Measurements from ENCODE around the gene KDF1. TPM values are rescaled to one million over a fixed set of nuclear protein-coding genes. Genes with fewer than 3 reads are reported as not detected.

Gene KDF1, protein sequence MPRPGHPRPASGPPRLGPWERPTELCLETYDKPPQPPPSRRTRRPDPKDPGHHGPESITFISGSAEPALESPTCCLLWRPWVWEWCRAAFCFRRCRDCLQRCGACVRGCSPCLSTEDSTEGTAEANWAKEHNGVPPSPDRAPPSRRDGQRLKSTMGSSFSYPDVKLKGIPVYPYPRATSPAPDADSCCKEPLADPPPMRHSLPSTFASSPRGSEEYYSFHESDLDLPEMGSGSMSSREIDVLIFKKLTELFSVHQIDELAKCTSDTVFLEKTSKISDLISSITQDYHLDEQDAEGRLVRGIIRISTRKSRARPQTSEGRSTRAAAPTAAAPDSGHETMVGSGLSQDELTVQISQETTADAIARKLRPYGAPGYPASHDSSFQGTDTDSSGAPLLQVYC
- polyA plus RNA-seq (2012; ENCODE audit: low read depth, missing spikeins), result 0.15 TPM

GRCh38 chr1:26959722-26960624, at the start of gene KDF1:
TSS of gene KDF1 (minus strand) at chr1:26960468. CDS start at chr1:26952380, 8,088 bp downstream.
- FAIRE-seq, result no peak
- TF ChIP-seq POLR2AphosphoS5 (IDR thresholded peaks at IDR 0.05; ENCODE audit: low read depth, low read length), result no peak
- TF ChIP-seq TAF1 (IDR thresholded peaks at IDR 0.05; ENCODE audit: low read depth, low read length), result no peak
- no peak for TF ChIP-seq PAX5 (IDR thresholded peaks at IDR 0.05; ENCODE audit: insufficient read depth, low read length, severe bottlenecking)
- no peak for TF ChIP-seq POU2F2 (IDR thresholded peaks at IDR 0.05; ENCODE audit: low read depth, low read length)
- no peak for TF ChIP-seq POLR2A (IDR thresholded peaks at IDR 0.05; ENCODE audit: low read depth, low read length)
- no peak for TF ChIP-seq SPI1 (IDR thresholded peaks at IDR 0.05; ENCODE audit: low read depth, low read length)
- no peak for DNase-seq (ENCODE audit: insufficient read length, low spot score)

DNA sequence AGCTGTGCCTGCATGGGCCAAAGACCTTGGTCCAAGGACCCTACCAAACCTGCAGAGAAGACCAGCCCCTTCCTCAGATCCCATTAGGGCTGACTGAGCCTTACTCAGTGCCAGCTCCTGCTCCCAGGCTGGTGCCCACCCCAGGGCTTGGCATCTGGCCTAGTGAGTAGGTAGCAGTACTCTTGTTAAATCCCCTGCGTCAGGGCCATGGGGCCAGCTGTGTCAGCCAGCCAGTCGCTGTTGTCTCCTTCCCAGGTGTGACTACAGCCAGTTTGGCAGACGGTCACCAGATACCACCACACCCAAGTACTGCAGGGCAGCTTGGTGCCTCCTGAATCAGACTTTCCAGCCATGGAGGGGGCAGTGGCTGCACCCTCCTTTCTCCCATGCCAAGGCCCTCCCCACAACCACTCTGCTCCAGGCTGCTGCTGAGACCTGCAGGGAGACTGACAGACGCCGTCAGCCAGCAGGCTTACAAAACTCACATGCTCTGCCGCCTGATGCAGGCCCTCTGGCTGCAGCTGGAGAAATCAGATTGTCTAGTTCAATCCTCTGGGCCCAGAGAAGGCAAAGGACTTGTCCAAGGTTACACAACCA, 49.4 kb upstream of the KDF1 start:
- TF ChIP-seq TAF1 (IDR thresholded peaks at IDR 0.05; ENCODE audit: low read depth, low read length) (no peak), POLR2AphosphoS5 (IDR thresholded peaks at IDR 0.05; ENCODE audit: low read depth, low read length) (no peak), SPI1 (IDR thresholded peaks at IDR 0.05; ENCODE audit: low read depth, low read length) (no peak), POLR2A (IDR thresholded peaks at IDR 0.05; ENCODE audit: low read depth, low read length) (no peak), POU2F2 (IDR thresholded peaks at IDR 0.05; ENCODE audit: low read depth, low read length) (no peak), PAX5 (IDR thresholded peaks at IDR 0.05; ENCODE audit: insufficient read depth, low read length, severe bottlenecking) (no peak)
- DNase-seq (ENCODE audit: insufficient read length, low spot score), result no peak
- FAIRE-seq, result no peak

- DNase-seq (ENCODE audit: insufficient read length, low spot score) (no peak), FAIRE-seq (no peak)
- TF ChIP-seq SPI1 (IDR thresholded peaks at IDR 0.05; ENCODE audit: low read depth, low read length), result no peak
- TF ChIP-seq PAX5 (IDR thresholded peaks at IDR 0.05; ENCODE audit: insufficient read depth, low read length, severe bottlenecking), result no peak
- TF ChIP-seq TAF1 (IDR thresholded peaks at IDR 0.05; ENCODE audit: low read depth, low read length), result no peak
- no peak for TF ChIP-seq POLR2A (IDR thresholded peaks at IDR 0.05; ENCODE audit: low read depth, low read length)
- no peak for TF ChIP-seq POLR2AphosphoS5 (IDR thresholded peaks at IDR 0.05; ENCODE audit: low read depth, low read length)
- no peak for TF ChIP-seq POU2F2 (IDR thresholded peaks at IDR 0.05; ENCODE audit: low read depth, low read length)
Observed at GRCh38 chr1:27007909-27008582, 47.8 kb upstream of the KDF1 start.

DNA sequence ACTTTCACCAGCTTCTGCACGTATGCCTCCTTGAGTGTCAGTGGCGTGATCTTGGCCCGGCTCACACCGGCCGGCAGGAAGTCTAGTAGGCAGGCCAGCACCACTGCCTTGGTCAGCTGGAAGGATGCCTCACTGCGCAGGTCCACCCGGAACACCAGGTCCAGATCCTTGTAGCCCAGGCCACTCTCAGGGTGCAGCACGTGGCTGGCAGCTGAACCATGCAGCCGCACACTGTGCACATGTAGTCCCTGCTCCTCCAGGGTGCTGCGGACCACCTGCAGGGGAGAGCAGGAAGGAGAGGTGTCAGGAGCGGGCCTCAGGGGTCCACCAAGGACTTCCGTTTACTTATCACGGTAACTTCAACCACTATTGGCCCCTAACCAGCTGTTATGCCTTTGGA, 46.4 kb upstream of the KDF1 start:
- TF ChIP-seq POLR2A (IDR thresholded peaks at IDR 0.05; ENCODE audit: low read depth, low read length), result no peak
- TF ChIP-seq TAF1 (IDR thresholded peaks at IDR 0.05; ENCODE audit: low read depth, low read length), result no peak
- no peak for TF ChIP-seq SPI1 (IDR thresholded peaks at IDR 0.05; ENCODE audit: low read depth, low read length)
- no peak for TF ChIP-seq PAX5 (IDR thresholded peaks at IDR 0.05; ENCODE audit: insufficient read depth, low read length, severe bottlenecking)
- TF ChIP-seq POLR2AphosphoS5 (IDR thresholded peaks at IDR 0.05; ENCODE audit: low read depth, low read length), result no peak
- TF ChIP-seq POU2F2 (IDR thresholded peaks at IDR 0.05; ENCODE audit: low read depth, low read length), result no peak
- FAIRE-seq (no peak), DNase-seq (ENCODE audit: insufficient read length, low spot score) (no peak)

DNA sequence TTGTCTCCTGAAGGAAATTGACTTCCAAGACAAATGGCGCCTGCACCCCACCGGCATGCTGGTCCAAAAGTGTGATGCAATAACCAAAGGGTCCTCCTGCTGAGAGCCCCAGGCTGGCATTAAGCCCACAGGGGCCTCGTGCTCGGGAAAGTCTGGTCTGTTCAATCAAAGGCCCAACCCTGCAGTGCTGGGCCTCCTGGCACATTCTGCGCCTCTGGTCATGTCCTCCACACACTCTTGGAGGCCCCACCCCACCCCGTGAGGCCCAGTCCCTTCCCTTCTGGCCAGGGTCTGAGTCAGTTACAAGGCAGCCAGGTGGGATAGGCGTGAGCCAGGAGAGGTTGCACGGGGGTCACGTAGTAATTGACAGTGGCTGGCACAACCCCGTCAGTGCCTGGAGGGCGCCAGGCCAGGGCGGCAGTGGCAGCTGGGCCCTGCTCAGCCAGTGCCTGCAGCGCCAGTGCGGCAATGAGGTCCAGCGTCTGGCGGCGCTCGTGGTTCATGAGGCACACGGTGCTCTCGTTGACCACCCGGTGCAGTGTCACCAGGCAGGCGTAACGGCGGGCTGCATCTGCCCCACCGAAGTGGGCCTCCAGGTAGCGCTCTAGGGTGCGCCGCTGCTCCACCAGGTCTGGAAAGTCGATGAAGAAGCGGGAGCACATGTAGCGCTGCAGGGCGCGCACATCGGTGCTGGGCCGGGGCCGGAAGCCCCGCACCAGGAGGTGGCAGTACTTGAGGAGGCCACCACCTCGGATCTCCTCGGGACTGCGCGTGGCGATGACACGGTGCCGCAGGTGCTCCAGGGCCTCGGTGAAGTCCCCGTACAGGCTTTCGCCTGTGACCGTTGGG, 45.6 kb upstream of the KDF1 start:
- no peak for TF ChIP-seq POLR2AphosphoS5 (IDR thresholded peaks at IDR 0.05; ENCODE audit: low read depth, low read length)
- no peak for TF ChIP-seq POLR2A (IDR thresholded peaks at IDR 0.05; ENCODE audit: low read depth, low read length)
- TF ChIP-seq TAF1 (IDR thresholded peaks at IDR 0.05; ENCODE audit: low read depth, low read length), result no peak
- no peak for DNase-seq (ENCODE audit: insufficient read length, low spot score)
- FAIRE-seq, result no peak

GRCh38 chr1:27005166-27005530, 44.9 kb upstream of the KDF1 start:
- no peak for TF ChIP-seq POLR2A (IDR thresholded peaks at IDR 0.05; ENCODE audit: low read depth, low read length)
- no peak for TF ChIP-seq POLR2AphosphoS5 (IDR thresholded peaks at IDR 0.05; ENCODE audit: low read depth, low read length)
- TF ChIP-seq SPI1 (IDR thresholded peaks at IDR 0.05; ENCODE audit: low read depth, low read length), result no peak
- TF ChIP-seq POU2F2 (IDR thresholded peaks at IDR 0.05; ENCODE audit: low read depth, low read length), result no peak
- no peak for TF ChIP-seq PAX5 (IDR thresholded peaks at IDR 0.05; ENCODE audit: insufficient read depth, low read length, severe bottlenecking)
- TF ChIP-seq TAF1 (IDR thresholded peaks at IDR 0.05; ENCODE audit: low read depth, low read length), result no peak
- DNase-seq (ENCODE audit: insufficient read length, low spot score) (no peak), FAIRE-seq (no peak)

- FAIRE-seq (no peak), DNase-seq (ENCODE audit: insufficient read length, low spot score) (no peak)
- TF ChIP-seq TAF1 (IDR thresholded peaks at IDR 0.05; ENCODE audit: low read depth, low read length) (no peak), PAX5 (IDR thresholded peaks at IDR 0.05; ENCODE audit: insufficient read depth, low read length, severe bottlenecking) (no peak), SPI1 (IDR thresholded peaks at IDR 0.05; ENCODE audit: low read depth, low read length) (no peak), POLR2AphosphoS5 (IDR thresholded peaks at IDR 0.05; ENCODE audit: low read depth, low read length) (no peak), POLR2A (IDR thresholded peaks at IDR 0.05; ENCODE audit: low read depth, low read length) (no peak), POU2F2 (IDR thresholded peaks at IDR 0.05; ENCODE audit: low read depth, low read length) (no peak)
Observed at GRCh38 chr1:27004471-27005165, 44.4 kb upstream of the KDF1 start.

Measured in GM12891 (cell line).